Endometrial microvascular endothelial cells (primary cell): ENCODE data around the gene MEPE. TPM values are rescaled to one million over a fixed set of nuclear protein-coding genes. Genes with fewer than 3 reads are reported as not detected.

Source experiments
- in situ Hi-C: cut with HindIII; loops from 2 replicates; pipeline ENCODE4 v1.10.0; 2017; ENCODE audit warnings: low sequenced_read_pairs, low pct_unique_long_range_greater_than_20kb; ENCODE audit errors: inconsistent ontology term
- total RNA-seq: library from RNA; depleted of rRNA; stranded (reverse); fragments of >200 nt; gene quantifications from one replicate; pipeline ENCODE4 v1.2.3, GENCODE V29; 2015; ENCODE audit errors: inconsistent ontology term

MEPE gene
- not detected for total RNA-seq

- in situ Hi-C loops, result loop anchor here (25.0 kb wide), 1 partner anchor 170 kb away; the partner anchor contains the start of gene DMP1
Measured at GRCh38 chr4:87832669-87833068, at the start of gene MEPE. Gene MEPE (plus strand): TSS chr4:87832969. CDS start chr4:87834715, 1,746 bp downstream.

GRCh38 chr4:87783781-87784180 lies 49.0 kb upstream of the MEPE start:
- in situ Hi-C loops, result no loop called here

GRCh38 chr4:87785731-87786509 lies 46.8 kb upstream of the MEPE start:
- in situ Hi-C loops, result no loop called here

GRCh38 chr4:87799301-87800113 lies 33.3 kb upstream of the MEPE start, which contains the start of gene IBSP:
Gene IBSP (plus strand): TSS chr4:87799554. CDS start chr4:87802362, 2,808 bp downstream.
- in situ Hi-C loops, result no loop called here

- in situ Hi-C loops, result no loop called here
Measured at GRCh38 chr4:87802858-87803257, 29.9 kb upstream of the MEPE start.

- in situ Hi-C loops, result no loop called here
Measured at GRCh38 chr4:87803421-87803820, 29.3 kb upstream of the MEPE start.

- in situ Hi-C loops, result no loop called here
Measured at GRCh38 chr4:87804871-87805270, 27.9 kb upstream of the MEPE start.

- in situ Hi-C loops, result no loop called here
Measured at GRCh38 chr4:87805971-87806370, 26.8 kb upstream of the MEPE start.

- in situ Hi-C loops, result no loop called here
Measured at GRCh38 chr4:87806520-87806919, 26.2 kb upstream of the MEPE start.

GRCh38 chr4:87807402-87807801 lies 25.4 kb upstream of the MEPE start:
- in situ Hi-C loops, result no loop called here

GRCh38 chr4:87811977-87812376 lies 20.8 kb upstream of the MEPE start:
- in situ Hi-C loops, result no loop called here

- in situ Hi-C loops, result no loop called here
Measured at GRCh38 chr4:87819281-87819919, 13.4 kb upstream of the MEPE start.

GRCh38 chr4:87823200-87823599 lies 9.6 kb upstream of the MEPE start:
- in situ Hi-C loops, result no loop called here

- in situ Hi-C loops, result no loop called here
Measured at GRCh38 chr4:87823724-87824123, 9.0 kb upstream of the MEPE start.

- in situ Hi-C loops, result no loop called here
Measured at GRCh38 chr4:87824352-87824751, 8.4 kb upstream of the MEPE start.

- in situ Hi-C loops, result loop anchor here (25.0 kb wide), 1 partner anchor 172 kb away; the partner anchor contains the start of gene DMP1
Measured at GRCh38 chr4:87834401-87834800, 1.6 kb downstream of the MEPE start.

- in situ Hi-C loops, result loop anchor here (25.0 kb wide), 1 partner anchor 173 kb away; the partner anchor contains the start of gene DMP1
Measured at GRCh38 chr4:87835197-87835596, 2.4 kb downstream of the MEPE start.

- in situ Hi-C loops, result loop anchor here (25.0 kb wide), 1 partner anchor 173 kb away; the partner anchor contains the start of gene DMP1
Measured at GRCh38 chr4:87835743-87836142, 3.0 kb downstream of the MEPE start.

GRCh38 chr4:87838205-87838604 lies 5.4 kb downstream of the MEPE start:
- in situ Hi-C loops, result loop anchor here (25.0 kb wide), 1 partner anchor 176 kb away; the partner anchor contains the start of gene DMP1
